Measurements from ENCODE around the gene C1orf159.

GRCh38 chr1:1085911-1086841 is 29.7 kb downstream of the C1orf159 start:
- no peak for TF ChIP-seq ZNF384 (IDR thresholded peaks at IDR 0.05)
- TF ChIP-seq BHLHE40 (IDR thresholded peaks at IDR 0.05; ENCODE audit: borderline replicate concordance): no peak
- no peak for TF ChIP-seq SP1 (IDR thresholded peaks at IDR 0.05)

Data from HEK293T (cell line).